ENCODE results near the gene CLMP.

The CLMP gene

GRCh38 chr11:123195188-123196059 lies at the start of gene CLMP:
Gene CLMP (minus strand): TSS chr11:123195248. CDS start chr11:123194940, 308 bp downstream.
- no peak for DNase-seq

GRCh38 chr11:123241874-123242543 lies 47.0 kb upstream of the CLMP start:
- no peak for DNase-seq

GRCh38 chr11:123241294-123241693 lies 46.2 kb upstream of the CLMP start:
- no peak for DNase-seq

GRCh38 chr11:123239191-123240150 lies 44.4 kb upstream of the CLMP start:
- DNase-seq, result no peak

- DNase-seq, result no peak
Measured at GRCh38 chr11:123238297-123238696, 43.2 kb upstream of the CLMP start.

DNA sequence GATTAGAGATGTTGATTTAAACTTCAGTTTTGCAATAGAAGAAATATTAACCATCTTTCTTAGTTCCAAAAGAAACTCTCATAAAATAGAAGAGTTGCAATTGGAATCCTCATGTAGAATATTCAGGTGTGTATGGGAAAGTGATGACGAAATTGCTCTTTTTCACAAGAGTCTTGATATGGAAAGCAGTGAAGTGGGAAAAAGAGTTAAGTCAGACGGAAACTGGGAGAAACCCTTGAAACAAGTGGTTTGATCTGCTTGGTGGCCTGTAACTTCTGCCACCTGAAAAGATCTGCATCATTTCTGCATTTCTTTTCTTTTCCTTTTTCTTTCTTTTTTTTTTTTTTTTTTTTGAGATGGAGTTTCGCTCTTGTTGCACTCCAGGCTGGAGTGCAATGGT lies 41.8 kb upstream of the CLMP start:
- DNase-seq, result no peak

- no peak for DNase-seq
Measured at GRCh38 chr11:123235656-123236261, 40.7 kb upstream of the CLMP start.

GRCh38 chr11:123235117-123235655 lies 40.1 kb upstream of the CLMP start:
- DNase-seq, result no peak

DNA sequence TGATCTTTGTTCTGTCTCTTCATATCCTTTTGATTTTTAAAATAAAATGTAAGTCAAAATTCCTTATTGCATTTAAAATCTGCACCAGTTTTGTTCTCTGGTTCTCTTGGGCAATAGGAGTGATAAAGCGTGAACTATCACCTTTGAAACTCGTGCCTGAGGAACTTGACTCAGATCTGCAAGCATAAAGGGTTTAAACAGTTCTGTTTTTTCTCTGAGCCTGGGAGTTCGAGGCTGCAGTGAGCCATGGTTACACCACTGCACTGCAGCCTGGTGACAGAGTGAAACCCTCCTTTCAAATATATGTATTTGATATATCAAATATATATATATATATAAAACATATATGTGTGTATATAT lies 38.9 kb upstream of the CLMP start:
- DNase-seq, result no peak

DNA sequence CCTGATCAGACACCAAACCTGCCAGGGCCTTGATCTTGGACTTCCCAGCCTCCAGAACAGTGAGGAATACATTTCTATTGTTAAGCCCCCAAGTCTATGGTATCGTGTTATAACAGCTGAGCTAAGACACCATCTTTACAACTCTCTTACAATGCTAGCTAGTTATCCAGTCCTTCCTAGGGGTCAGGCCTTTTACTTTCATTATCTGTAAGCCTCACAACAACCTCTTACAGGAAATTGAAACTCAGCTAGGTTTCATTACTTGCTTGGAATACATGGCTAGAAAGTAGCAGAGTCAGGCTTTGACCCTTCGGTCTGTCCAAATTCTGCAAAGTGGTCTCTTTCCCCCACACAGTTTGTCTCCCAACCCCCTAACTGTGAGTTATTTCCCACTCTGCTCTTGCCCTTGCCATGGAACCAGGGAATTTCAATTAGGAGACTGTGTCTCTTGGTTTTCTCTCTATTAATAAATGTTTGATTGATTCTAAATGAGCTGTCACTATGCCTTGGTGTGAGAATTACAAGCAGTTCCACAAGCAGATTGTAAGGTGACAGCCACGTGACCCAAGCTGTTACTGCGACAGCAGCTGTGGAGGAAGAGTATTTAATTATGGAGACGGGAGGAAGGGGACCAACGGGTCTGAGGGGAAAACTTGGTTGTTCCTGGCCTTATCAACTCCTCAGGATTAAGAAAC lies 38.4 kb upstream of the CLMP start:
- no peak for DNase-seq

GRCh38 chr11:123231777-123232176 lies 36.7 kb upstream of the CLMP start:
- no peak for DNase-seq

- DNase-seq, result no peak
Measured at GRCh38 chr11:123231256-123231655, 36.2 kb upstream of the CLMP start.

- DNase-seq, result no peak
Measured at GRCh38 chr11:123230346-123230745, 35.3 kb upstream of the CLMP start.

GRCh38 chr11:123228496-123229163 lies 33.6 kb upstream of the CLMP start:
- no peak for DNase-seq

DNA sequence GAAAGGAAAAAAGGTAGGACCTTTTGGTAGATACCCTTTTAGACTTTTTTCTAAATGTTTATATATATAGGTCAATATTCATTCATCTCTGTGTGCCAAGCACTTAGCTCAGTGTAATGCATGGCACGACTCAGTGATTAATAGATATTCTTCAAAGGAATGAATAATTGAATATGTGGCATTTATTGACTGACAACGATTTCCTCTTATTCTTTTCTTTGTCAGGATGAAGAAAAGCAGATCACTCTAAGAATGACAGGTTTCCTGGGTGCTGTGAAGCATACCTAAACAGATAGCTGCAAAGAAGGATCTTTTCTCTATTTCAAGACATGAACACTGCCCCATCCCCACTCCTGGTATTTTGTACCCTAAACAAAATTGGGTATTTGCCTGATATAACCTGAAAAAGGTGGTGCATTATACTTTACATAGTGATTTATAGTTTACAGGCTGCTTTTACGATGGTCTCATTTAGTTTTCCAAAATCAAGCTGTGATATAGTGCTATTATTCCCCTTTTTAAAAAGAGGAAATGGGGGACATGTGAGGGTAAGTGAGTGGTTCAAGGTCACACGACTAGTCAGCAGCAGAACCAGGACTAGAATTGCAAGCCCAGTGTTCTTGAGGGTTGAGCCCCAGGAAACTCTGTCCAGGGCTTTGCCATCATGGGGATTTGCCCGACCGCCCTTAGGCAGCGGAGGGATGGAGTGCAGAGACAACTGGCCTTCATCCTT lies 32.9 kb upstream of the CLMP start:
- no peak for DNase-seq

DNA sequence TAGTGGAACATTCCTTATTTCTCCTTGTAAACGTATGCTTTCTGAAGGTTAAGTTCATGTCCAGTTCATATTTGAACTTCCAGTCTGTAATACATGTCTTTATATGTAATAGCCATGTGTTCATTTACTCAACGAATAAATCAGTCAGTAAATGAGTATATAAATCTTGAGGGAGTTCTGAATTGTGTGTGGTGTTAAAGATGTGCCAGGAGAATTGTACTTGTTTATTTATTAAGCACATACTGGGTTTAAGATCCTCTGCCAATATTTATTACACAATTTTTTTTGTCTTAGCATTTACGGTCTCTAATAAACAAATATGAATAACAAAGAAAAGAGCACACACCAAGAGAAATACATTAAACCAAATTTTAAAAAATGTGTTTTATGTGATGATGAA lies 26.5 kb upstream of the CLMP start:
- no peak for DNase-seq

DNA sequence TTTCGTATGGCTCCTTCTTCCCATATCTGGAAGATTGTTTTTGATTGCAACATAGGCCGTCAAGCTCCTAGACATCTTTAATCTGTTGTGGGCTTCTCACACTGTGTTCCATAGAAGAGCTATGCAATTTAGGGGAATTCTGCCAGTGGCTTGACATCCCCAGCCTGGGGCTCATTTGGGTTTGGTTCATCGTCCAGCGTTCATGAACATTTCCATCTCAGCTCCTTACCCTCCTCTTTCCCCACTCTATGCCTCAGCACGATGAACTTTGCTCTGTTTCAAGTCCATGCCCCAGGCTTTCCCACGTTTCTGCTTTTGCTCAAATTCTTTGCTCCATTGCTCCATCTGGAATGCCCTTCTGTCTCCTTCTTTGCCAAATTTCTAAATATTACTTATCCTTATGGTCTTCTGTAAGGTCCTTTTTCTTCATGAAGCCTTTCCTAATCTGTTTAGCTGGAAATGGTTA lies 26.1 kb upstream of the CLMP start:
- no peak for DNase-seq

GRCh38 chr11:123219066-123219690 lies 24.1 kb upstream of the CLMP start:
- DNase-seq, result no peak

DNA sequence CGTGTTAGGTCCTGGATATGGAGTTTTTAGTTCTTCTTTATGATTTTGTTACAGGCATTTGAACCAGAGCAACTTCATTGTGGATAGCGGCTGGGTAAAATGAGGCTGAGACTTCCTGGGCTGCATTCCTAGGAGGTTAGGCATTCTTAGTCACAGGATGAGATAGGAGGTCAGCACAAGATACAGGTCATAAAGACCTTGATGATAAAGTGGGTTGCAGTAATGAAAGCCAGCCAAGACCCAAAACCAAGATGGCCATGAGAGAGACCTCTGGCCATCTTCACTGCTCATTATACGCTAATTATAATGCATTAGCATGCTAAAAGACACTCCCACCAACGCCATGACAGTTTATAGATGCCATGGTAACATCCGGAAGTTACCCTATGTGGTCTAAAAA lies 23.4 kb upstream of the CLMP start:
- DNase-seq, result no peak

DNA sequence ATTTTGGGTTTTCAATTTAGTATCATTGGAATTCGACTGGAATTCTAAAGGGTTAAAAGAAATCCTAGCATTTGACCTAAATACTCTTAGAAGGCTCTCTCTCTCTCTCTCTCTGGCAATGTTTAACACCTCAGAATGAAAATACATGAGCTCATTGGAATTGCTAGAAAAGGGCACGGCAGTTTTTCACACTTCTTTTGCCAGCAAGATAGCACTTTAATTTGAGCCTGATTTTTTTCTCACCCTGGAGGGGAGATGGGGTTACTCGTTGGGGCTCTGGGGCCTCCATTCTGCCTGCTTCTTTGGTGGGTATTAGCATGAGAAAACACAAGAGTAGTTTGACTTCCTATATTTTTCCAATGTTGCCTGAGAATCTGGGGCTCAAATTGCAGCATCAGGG lies 22.8 kb upstream of the CLMP start:
- no peak for DNase-seq

Measured in NCI-H345 (cell line).